ENCODE results near the gene IL11RA.

DNA sequence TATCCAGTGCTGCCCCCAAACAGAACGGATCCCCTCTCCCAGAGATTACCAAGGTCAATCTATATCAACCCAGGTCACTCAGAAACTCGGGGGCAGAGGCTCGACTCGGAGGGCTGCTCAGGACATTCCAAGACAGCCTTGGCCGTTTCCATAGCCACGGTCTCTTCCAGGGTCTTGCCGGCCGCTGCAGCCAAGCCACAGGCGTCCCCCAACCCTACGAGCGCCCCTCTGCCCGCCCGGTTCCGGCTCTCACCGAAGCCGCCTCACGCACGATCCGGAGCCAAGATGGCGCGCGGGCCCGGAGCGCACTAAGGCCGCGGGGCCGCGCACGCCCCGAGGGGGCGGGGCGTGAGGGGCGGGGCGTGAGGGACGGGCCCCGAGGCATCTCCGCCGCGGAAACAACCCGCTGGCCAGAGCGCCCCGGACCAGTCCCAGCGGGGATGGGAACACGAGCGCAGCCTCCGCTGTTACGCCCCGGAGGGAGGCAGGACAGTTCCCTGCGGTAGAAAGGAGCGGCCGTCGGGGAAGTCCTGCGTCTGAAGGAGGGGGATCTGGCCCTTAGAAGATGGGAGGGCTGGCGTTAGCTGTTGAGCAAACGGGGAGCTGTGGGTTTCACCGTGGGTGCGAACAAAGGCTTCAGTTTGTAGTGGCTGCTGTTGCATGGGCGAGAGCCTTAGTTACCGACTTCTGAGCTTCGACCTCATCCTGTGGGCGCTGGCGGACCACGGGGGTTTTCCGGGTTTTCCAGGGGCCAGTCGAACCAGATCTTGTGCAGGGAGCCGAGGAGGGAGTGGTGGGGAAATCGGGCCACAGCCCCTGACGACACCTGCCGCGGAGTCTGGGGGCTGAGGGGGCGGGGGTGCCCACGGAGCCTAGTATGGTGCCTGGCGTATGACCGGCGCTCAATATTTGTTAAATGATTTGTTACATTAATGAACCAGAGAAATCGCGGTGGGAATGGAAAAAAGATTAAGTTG is 39.9 kb upstream of the IL11RA start, which contains the start of gene RPP25L:
- TF ChIP-seq EZH2 (IDR thresholded peaks at IDR 0.05; ENCODE audit: insufficient read depth, poor library complexity, severe bottlenecking) (no peak), EZH2phosphoT487 (IDR thresholded peaks at IDR 0.05; ENCODE audit: insufficient read depth, low read depth) (no peak)
